ENCODE measurements around the gene KCNIP2. TPM values are rescaled to one million over a fixed set of nuclear protein-coding genes. Genes with fewer than 3 reads are reported as not detected.

The KCNIP2 gene
- total RNA-seq, 1 donor from 2014 or later = 5.5 TPM

- Mint-ChIP-seq H3K4me3 (ENCODE audit: low read depth) (peak overlapping the region; percentile 98), H3K36me3 (ENCODE audit: insufficient read depth) (peaks cover 2% of the 10 kb centered on the region), H3K9me3 (ENCODE audit: low read depth) (no peaks in the 10 kb centered on the region), H3K27ac (peak overlapping the region; percentile 100), H3K27me3 (no peaks in the 10 kb centered on the region), H3K4me1 (ENCODE audit: low read depth) (peaks cover 29% of the 10 kb centered on the region)
- no peak for DNase-seq (ENCODE audit: low spot score, unreplicated experiment)
- TF ChIP-seq CTCF (IDR thresholded peaks at IDR 0.05; ENCODE audit: unreplicated experiment) = no peak
Observed at GRCh38 chr10:101817337-101818118, 26.1 kb downstream of the KCNIP2 start.

GRCh38 chr10:101816913-101817336, 26.7 kb downstream of the KCNIP2 start:
- H3K36me3 Mint-ChIP-seq (ENCODE audit: insufficient read depth) = peaks cover 2% of the 10 kb centered on the region
- H3K9me3 Mint-ChIP-seq (ENCODE audit: low read depth) = no peaks in the 10 kb centered on the region
- peak overlapping the region; percentile 100 for H3K27ac Mint-ChIP-seq
- H3K27me3 Mint-ChIP-seq = no peaks in the 10 kb centered on the region
- H3K4me3 Mint-ChIP-seq (ENCODE audit: low read depth) = peak overlapping the region; percentile 98
- peaks cover 29% of the 10 kb centered on the region for H3K4me1 Mint-ChIP-seq (ENCODE audit: low read depth)
- TF ChIP-seq CTCF (IDR thresholded peaks at IDR 0.05; ENCODE audit: unreplicated experiment) = no peak
- DNase-seq (ENCODE audit: low spot score, unreplicated experiment) = no peak

- H3K9me3 Mint-ChIP-seq (ENCODE audit: low read depth) = no peaks in the 10 kb centered on the region
- H3K4me1 Mint-ChIP-seq (ENCODE audit: low read depth) = peaks cover 29% of the 10 kb centered on the region
- no peaks in the 10 kb centered on the region for H3K36me3 Mint-ChIP-seq (ENCODE audit: insufficient read depth)
- H3K27me3 Mint-ChIP-seq = no peaks in the 10 kb centered on the region
- DNase-seq (ENCODE audit: low spot score, unreplicated experiment) = no peak
- peak overlapping the region; percentile 85 for H3K27ac Mint-ChIP-seq
- TF ChIP-seq CTCF (IDR thresholded peaks at IDR 0.05; ENCODE audit: unreplicated experiment) = no peak
- peak overlapping the region; percentile 98 for H3K4me3 Mint-ChIP-seq (ENCODE audit: low read depth)
Observed at GRCh38 chr10:101816376-101816775, 27.2 kb downstream of the KCNIP2 start.

- peaks cover 29% of the 10 kb centered on the region for H3K4me1 Mint-ChIP-seq (ENCODE audit: low read depth)
- H3K36me3 Mint-ChIP-seq (ENCODE audit: insufficient read depth) = peaks cover 4% of the 10 kb centered on the region
- DNase-seq (ENCODE audit: low spot score, unreplicated experiment) = no peak
- H3K27me3 Mint-ChIP-seq = no peaks in the 10 kb centered on the region
- no peak for TF ChIP-seq CTCF (IDR thresholded peaks at IDR 0.05; ENCODE audit: unreplicated experiment)
- H3K9me3 Mint-ChIP-seq (ENCODE audit: low read depth) = no peaks in the 10 kb centered on the region
- H3K27ac Mint-ChIP-seq = peak overlapping the region; percentile 15
- H3K4me3 Mint-ChIP-seq (ENCODE audit: low read depth) = peak overlapping the region; percentile 98
Observed at GRCh38 chr10:101814466-101815071, 29.0 kb downstream of the KCNIP2 start.

- no peak overlapping the region for H3K4me3 Mint-ChIP-seq (ENCODE audit: low read depth)
- H3K27ac Mint-ChIP-seq = no peak overlapping the region
- peaks cover 20% of the 10 kb centered on the region for H3K4me1 Mint-ChIP-seq (ENCODE audit: low read depth)
- no peaks in the 10 kb centered on the region for H3K27me3 Mint-ChIP-seq
- DNase-seq (ENCODE audit: low spot score, unreplicated experiment) = no peak
- H3K9me3 Mint-ChIP-seq (ENCODE audit: low read depth) = no peaks in the 10 kb centered on the region
- no peak for TF ChIP-seq CTCF (IDR thresholded peaks at IDR 0.05; ENCODE audit: unreplicated experiment)
- peaks cover 6% of the 10 kb centered on the region for H3K36me3 Mint-ChIP-seq (ENCODE audit: insufficient read depth)
Observed at GRCh38 chr10:101812606-101813005, 31.0 kb downstream of the KCNIP2 start.

All from progenitor cell of endocrine pancreas (in vitro differentiated cells).